Activated CD8-positive, alpha-beta memory T cell treated with anti-CD3 and anti-CD28 coated beads, Interleukin-2, amount 50 U/mL, for 1 hour (primary cell): Measurements from ENCODE around the gene CYB5D1.
A peak's percentile ranks its signal among the peaks of the same experiment; 100 is the strongest.

Experiments used
- DNase-seq: peaks from one replicate; pipeline ENCODE4 v3.0.0-alpha.2; 2020; ENCODE audit errors: extremely low read depth

Gene CYB5D1

GRCh38 chr17:7833795-7834541, 23.8 kb upstream of the CYB5D1 start, which contains the start of gene KDM6B:
TSS of gene KDM6B (plus strand) at chr17:7834217. CDS start at chr17:7845555, 11,338 bp downstream.
- no peak for DNase-seq

DNA sequence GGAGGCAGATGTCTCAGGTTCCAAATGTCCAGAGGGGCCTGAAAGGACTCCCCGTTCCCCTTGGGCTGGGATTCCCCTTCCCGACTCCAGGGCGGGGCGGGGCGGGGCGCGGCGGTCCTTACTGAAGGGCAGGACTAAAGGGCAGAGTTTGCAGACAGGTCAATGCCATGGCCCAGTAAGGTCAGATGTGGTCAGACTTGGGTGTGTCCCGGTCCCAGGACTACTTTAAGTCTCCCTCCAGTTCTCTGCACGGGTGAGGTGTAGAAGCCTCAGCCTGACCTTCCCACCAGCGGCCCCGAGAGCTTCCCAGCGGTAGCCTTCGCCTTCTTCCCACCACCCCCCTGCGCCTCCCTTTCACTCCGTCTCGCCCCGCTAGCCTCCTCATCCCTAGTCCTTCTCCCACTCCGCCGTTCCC, 23.3 kb upstream of the CYB5D1 start:
- no peak for DNase-seq

GRCh38 chr17:7834957-7835813, 22.6 kb upstream of the CYB5D1 start:
- DNase-seq = peak; percentile 83

DNA sequence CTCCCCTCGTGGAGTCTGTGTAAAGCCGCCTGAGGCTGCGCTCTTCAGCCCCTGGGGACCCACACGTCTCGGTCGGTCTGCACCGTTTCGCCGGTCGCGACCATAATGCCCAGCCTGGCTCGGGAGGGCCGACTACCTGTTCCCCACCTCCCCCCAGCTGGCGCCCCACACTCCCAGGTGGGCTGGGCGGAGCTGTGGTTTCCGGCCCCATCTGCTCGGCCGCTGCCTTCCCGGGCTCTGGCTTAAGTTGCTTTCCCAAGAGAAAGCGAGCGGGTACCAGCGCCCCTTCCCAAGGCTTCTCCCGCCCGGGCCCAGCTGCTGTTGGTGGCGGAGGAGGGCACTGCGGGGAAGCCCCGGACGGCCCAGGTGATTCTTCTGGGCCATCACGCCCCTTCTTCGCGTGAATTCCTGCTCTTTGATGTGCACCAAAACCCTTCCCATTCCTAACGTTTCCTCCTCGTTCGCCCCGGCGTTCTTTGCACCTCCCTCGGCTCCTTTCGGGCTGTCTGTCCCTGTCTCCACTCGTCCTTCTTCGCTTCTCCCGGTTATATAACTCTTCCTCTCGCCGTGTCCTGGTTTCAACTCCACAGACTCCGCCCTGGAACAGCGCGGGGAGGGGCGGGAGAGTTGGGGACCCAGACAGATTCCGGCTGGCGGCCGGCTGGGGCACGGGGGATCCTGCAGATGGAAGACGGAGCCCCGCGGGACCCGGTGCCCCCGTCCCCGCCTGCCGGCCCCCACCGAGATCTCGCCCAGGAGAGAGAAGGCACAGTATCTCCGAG, 21.8 kb upstream of the CYB5D1 start:
- no peak for DNase-seq

DNA sequence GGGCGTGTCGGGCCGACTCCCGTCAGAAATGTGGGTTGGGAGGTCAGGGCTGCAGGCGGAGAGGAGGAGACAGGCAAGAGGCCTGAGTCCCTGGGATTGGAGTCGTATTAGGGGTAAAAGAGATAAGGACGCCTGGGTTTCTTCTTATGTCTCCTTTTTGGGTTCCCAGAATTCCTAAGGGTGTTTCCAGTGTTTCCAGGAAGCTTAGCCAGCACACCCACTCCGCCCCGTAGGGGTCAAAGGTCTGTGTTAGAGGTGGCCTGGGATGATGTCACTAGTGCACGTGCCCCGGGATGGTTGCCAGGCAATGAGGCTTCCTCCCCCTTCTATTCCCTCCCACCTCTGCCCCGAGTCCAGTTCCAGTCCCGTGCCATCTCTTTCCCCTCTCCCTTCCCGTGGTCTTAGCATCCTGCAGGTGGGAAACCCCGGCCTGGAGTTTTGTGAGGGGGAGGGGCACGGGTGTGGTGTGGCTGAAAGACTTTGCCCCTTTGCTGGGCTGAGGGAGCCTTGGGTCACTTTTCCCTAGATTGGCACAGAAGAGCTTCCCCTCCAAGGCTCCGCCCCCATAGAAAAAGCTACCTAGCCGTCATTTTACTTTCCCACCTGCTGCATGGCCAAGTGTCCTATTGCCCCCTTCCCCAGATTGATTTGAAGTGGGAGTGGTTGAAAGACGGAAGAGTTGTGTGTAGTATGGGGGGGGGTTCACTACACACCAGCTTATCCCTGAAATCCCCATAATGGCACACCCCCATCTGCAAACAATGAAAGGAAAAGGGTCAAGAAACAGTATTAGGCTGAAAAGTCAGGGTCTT, 21.0 kb upstream of the CYB5D1 start:
- no peak for DNase-seq

GRCh38 chr17:7837408-7838088, 20.3 kb upstream of the CYB5D1 start:
- DNase-seq = no peak

GRCh38 chr17:7838090-7839075, 19.4 kb upstream of the CYB5D1 start:
- DNase-seq = no peak

DNA sequence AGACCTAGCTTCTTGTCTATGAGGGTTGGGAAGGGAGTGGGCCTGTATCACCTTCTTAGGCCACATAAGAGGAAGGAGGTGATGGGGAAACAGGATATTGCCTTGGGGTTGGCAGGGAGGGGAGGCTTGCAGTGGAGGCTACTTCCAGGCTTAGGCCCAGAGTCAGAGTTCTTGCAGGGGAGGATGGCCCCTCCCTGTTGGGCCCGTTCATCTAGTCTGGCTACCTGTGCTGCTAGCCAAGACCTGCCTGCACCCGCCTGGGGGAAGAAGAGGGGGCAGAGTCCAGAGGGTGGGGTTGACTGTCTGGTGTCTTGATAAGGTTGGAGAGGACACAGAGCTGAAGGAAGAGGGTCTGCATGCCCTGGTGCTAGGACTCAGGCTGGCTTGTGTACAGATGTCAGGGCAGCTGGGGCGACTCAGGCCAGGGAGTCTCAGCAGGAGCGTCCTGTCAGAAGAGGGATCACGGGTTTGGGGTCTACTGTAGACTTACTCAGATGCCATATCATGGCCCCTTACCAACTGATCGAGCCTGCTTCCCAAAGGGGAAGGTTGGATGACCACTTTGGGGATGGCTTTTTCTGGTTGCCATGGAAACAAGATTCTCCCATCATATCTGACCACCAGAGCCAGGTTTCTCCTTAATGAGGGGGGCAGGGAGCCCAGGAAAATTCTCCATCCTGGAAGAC, 18.5 kb upstream of the CYB5D1 start:
- DNase-seq = no peak

- DNase-seq = no peak
Measured at GRCh38 chr17:7839876-7840261, 17.9 kb upstream of the CYB5D1 start.

DNA sequence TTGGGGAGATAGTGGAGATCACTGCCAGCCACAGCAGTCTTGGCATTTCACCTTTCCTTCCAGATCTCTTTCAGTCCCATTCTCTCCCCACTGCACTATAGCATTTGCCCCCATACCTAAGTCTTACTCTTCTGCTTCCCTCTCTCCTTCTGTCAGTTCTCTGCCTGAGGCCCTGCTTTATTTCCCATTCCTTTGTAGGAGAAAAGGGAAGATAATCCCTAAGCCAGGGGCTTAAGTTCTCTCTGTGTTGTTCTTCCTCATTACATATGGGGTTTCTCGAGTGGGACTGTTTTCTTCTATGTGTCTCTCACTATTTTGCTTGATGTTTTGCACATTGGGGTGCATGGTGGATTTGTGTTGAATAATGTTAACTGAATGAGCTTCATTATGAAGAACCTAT, 17.4 kb upstream of the CYB5D1 start:
- DNase-seq = no peak

- no peak for DNase-seq
Measured at GRCh38 chr17:7840875-7841274, 16.9 kb upstream of the CYB5D1 start.

DNA sequence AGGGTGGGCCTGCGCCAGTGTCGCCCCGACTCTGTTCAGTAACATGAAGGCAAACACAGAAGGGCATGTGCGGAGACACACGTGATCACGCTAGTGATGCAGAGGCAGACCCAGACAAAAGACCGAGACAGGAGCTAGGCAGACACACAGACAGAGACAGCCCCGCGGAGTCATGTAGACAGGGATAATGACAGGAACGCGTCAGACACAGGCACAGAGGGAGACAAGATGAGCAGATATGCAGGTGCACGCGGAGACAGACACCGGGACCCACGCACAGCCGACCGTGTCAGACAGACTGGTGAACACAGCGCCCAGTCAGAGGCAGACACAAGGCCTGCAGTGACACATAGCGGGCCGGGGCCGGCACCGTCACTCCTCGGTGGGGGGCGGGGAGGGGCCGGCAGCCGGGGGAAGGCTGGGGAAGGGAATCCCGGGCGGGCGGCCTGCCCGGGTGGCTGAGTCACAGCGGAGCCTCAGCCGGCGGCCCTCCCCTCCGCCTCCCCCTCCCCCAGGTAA, 16.3 kb upstream of the CYB5D1 start:
- peak; percentile 95 for DNase-seq

DNA sequence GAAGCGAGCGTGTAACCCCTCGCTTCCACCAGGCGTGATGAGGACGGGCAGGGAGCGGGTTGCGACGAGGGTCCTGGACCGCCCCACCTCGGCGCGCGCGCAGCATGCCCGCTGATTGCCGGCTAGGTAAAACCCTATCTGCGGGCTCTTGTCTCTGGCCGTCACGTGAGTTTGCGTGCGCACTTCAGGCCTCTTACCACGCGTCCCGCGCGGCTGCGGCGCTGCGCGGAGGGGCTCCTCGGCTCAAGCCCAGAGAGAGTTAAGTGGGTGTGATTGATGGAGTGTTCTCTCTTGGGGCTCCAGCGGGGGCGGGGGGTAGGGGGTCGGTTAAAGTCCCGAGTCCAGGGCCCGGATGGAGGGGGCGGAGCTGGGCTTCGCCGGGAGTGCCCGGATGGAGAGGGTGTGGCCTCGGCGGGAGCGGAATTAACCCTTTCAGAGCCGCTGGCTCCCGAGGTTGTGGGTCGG, 15.9 kb upstream of the CYB5D1 start:
- DNase-seq = no peak

- DNase-seq = peak; percentile 99
Measured at GRCh38 chr17:7842380-7843256, 15.2 kb upstream of the CYB5D1 start.

DNA sequence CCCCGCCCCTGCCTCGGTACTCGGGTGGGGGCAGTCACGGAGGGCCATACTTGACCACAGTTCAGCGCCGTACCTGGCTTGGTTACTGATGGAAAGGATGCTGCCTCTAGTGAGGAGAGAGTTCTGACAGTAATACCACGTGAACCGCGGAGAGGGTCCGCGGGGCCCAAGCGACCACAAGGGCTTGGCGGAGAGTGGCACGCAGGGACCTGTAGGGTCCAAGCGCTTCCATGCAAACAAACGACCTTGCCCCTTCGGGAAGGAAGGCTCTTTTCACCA, 14.6 kb upstream of the CYB5D1 start:
- DNase-seq = no peak

- peak; percentile 86 for DNase-seq
Measured at GRCh38 chr17:7843536-7844291, 14.1 kb upstream of the CYB5D1 start.
